IMR-90 (cell line): ENCODE data around the gene INPP5A.

ENCODE experiments used
- BHLHE40 ChIP-seq: fragments of 150-350 bp; IDR thresholded peaks from 2 replicates; pipeline ENCODE4 v1.6.1; 2016; ENCODE audit warnings: mild to moderate bottlenecking, low read depth, low read length
- CTCF ChIP-seq: conservative IDR thresholded peaks from 2 replicates; pipeline ENCODE4 v1.5.1; 2012; ENCODE audit warnings: mild to moderate bottlenecking, low read depth, low read length, improper control_type of control experiment
- MAZ ChIP-seq: IDR thresholded peaks from 2 replicates; pipeline ENCODE4 v1.6.1; 2012; ENCODE audit warnings: low read depth, mild to moderate bottlenecking, low read length, improper control_type of control experiment, moderate library complexity, borderline replicate concordance
- NFE2L2 ChIP-seq: fragments of 150-350 bp; IDR thresholded peaks from 2 replicates; pipeline ENCODE4 v1.6.1; 2016; ENCODE audit warnings: low read depth, mild to moderate bottlenecking, low read length
- POLR2A ChIP-seq: IDR thresholded peaks from 2 replicates; pipeline ENCODE4 v1.6.1; 2012; ENCODE audit warnings: mild to moderate bottlenecking, low read depth, low read length
- RAD21 ChIP-seq: IDR thresholded peaks from 2 replicates; pipeline ENCODE4 v1.6.1; 2012; ENCODE audit warnings: low read length, improper control_type of control experiment
- RFX5 ChIP-seq: IDR thresholded peaks from 2 replicates; pipeline ENCODE4 v1.8.0; 2012; ENCODE audit warnings: low read depth, mild to moderate bottlenecking, low read length, moderate library complexity
- TF ChIP-seq, protein P1 (sequence below): fragments of 150-350 bp; IDR thresholded peaks from 2 replicates; pipeline ENCODE4 v1.6.1; 2017; ENCODE audit warnings: mild to moderate bottlenecking, antibody characterized with exemption, low read length, low read depth

- TF ChIP-seq POLR2A: no peak
- TF ChIP-seq CTCF: no peak
- no peak for TF ChIP-seq BHLHE40
- TF ChIP-seq, protein P1, sequence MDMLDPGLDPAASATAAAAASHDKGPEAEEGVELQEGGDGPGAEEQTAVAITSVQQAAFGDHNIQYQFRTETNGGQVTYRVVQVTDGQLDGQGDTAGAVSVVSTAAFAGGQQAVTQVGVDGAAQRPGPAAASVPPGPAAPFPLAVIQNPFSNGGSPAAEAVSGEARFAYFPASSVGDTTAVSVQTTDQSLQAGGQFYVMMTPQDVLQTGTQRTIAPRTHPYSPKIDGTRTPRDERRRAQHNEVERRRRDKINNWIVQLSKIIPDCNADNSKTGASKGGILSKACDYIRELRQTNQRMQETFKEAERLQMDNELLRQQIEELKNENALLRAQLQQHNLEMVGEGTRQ: no peak
- TF ChIP-seq RFX5: no peak
- no peak for TF ChIP-seq RAD21
- no peak for TF ChIP-seq NFE2L2
- no peak for TF ChIP-seq MAZ
Measured at GRCh38 chr10:132538031-132538789, 623 bp downstream of the INPP5A start.
